ENCODE measurements around the gene NCS1.

- TF ChIP-seq CTCF (IDR thresholded peaks at IDR 0.05) (no peak), POLR2A (IDR thresholded peaks at IDR 0.05) (no peak)
These were observed 33.4 kb upstream of the NCS1 start for GRCh38 chr9:130138791-130139190.

Data from prostate gland (tissue), 2 donors.